H7 (cell line): ENCODE measurements around the gene AUTS2. TPM values are rescaled to one million over a fixed set of nuclear protein-coding genes. Genes with fewer than 3 reads are reported as not detected.

ENCODE experiments used
- DNase-seq: peaks from one replicate; pipeline ENCODE4 v3.0.0; 2012
- H3K27me3 ChIP-seq: 2 replicates; pipeline ENCODE4 v1.6.0; 2011; ENCODE audit warnings: mild to moderate bottlenecking, low read length; ENCODE audit not compliant: control insufficient read depth, insufficient read depth
- H3K36me3 ChIP-seq: replicated peaks from 2 replicates; pipeline ENCODE4 v1.5.1; 2011; ENCODE audit warnings: low read length; ENCODE audit not compliant: control insufficient read depth, insufficient read depth
- H3K4me3 ChIP-seq: 2 replicates; pipeline ENCODE4 v1.5.1; 2011; ENCODE audit warnings: low read depth, mild to moderate bottlenecking, control low read depth, low read length, moderate library complexity; ENCODE audit not compliant: insufficient read depth
- total RNA-seq: library from RNA; depleted of rRNA; stranded (reverse); fragments of >200 nt; shearing (Covaris generic); gene quantifications from 2 replicates; pipeline ENCODE4 v1.2.3, GENCODE V29; 2014

AUTS2 gene
- total RNA-seq, 1 experiment from 2014 or later, result 16.1 TPM

DNA sequence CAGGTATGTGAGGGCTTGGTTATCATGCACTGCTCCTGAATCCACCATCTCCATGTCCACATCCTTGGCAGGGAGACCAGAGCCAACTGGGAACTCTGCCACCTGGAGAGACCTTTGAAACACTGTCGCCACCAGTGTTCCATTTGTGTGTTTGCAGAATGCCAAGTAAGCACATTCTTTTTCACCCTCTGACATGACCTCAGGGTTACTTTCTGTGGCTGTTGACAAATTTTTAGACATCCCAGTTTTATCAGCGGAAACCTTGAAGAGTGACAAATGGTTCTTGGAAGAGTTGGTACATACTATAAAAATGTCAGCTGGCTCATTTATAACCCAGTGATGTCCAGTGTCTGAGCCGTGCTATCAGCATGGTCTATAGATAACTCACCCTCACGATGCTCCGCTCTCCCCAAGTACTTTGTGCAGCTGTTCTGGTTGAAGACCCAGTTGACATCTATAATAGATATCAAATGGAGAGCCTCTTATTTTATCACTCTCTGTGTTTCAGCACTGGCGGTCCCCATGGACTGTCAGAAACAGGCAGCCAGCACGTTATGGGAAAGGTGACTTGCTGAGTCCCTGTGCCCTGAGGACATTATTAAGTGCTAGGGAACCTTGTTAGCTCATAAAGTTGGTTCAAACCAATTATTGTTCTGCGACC lies 970.5 kb downstream of the AUTS2 start:
- Histone ChIP-seq H3K36me3 (no peaks in the 10 kb centered on the region), H3K27me3 (no peaks in the 10 kb centered on the region; the same call in 1 of the 2 replicates), H3K4me3 (no peak overlapping the region)
- DNase-seq, result no peak

DNA sequence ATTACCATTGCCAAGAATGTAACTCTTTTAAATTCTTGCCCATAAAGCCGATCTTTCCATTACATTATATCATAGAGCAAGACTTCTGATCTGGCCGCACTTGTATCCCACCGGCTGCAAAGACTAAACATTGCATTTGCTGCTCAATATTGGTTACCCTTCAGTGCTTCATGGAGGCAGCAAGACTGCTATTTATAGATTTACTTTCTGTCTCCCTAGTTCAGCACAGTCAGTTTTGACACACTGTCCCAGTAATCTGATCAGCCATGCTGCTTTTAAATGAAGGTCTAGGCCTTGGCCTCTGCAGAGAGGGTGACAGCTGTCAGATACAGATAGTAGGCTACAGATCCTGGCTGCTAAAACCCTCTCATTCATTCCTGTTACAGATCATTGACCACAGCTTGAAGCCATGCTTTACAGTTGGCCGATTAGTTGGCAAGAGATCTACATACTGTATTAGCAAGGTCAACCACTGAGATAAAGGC lies 971.1 kb downstream of the AUTS2 start:
- no peak for DNase-seq
- Histone ChIP-seq H3K36me3 (no peaks in the 10 kb centered on the region), H3K27me3 (no peaks in the 10 kb centered on the region; the same call in 1 of the 2 replicates), H3K4me3 (no peak overlapping the region)

DNA sequence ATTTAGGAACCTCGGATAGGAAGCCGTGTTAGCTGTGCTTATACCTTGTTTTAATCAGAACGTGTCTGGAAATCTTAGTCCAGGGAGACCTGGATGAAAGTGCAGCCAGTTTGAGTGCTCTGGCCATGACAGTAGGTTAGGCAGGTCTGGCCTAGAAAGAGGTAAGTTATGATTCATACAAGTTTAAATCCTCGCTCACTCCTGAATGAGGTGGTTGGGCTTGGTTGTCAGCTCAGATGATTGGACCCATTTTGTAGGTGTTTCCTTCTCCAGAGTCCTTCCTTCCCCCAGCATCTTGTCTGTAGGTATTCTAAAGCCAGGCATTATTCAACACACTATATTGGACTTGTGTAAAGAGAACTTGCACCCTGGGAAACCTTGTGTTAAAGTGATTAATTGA lies 971.8 kb downstream of the AUTS2 start:
- H3K36me3 ChIP-seq, result no peaks in the 10 kb centered on the region
- no peak overlapping the region for H3K4me3 ChIP-seq
- DNase-seq, result no peak
- no peaks in the 10 kb centered on the region; the same call in 1 of the 2 replicates for H3K27me3 ChIP-seq

DNA sequence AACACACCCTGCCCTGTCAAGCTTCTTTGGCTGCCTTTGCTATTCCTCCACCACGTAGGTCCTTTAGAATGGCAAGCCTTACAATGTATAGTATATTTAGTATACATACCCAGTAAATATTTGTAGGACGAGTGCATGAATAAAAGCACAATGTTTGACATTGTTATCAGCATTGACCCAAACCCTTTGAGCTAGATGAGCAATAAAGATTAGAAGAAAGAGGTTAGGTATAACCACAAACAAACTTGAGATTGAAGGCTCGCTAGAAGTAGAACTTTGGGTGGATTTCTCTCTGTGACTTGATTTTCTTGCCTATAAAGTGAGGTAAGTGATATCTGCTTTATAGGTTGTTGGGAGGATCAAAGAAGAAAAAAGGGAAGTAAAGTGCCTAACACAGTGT lies 972.7 kb downstream of the AUTS2 start:
- Histone ChIP-seq H3K36me3 (no peaks in the 10 kb centered on the region), H3K4me3 (no peak overlapping the region), H3K27me3 (no peaks in the 10 kb centered on the region; the same call in 1 of the 2 replicates)
- no peak for DNase-seq

DNA sequence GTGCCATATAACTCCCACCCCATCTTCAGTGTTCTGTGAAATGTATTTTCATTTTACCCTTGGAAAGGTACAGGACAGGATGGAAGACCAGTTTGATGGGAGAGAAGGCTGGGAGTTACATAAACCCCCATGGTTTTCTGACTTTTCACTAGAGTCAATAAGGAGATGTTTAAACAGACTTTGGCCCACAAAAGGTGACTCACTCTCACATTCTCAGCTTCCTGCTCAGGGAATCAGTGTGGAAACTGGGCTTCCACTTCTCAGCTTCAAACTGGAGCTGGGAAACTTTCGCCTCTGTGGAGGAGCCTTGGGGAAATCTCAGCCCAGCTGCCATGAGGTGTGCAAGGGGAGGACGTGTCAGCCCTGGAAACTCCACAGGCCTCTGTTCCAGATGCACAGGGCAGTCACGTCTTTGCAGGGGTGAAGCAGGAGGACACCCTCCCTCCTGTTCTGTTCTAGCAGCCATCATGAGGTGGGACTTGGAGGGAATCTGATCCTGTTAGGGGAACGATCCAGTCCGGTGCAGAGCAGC lies 973.2 kb downstream of the AUTS2 start:
- no peak for DNase-seq
- H3K27me3 ChIP-seq, result no peaks in the 10 kb centered on the region; the same call in 1 of the 2 replicates

DNA sequence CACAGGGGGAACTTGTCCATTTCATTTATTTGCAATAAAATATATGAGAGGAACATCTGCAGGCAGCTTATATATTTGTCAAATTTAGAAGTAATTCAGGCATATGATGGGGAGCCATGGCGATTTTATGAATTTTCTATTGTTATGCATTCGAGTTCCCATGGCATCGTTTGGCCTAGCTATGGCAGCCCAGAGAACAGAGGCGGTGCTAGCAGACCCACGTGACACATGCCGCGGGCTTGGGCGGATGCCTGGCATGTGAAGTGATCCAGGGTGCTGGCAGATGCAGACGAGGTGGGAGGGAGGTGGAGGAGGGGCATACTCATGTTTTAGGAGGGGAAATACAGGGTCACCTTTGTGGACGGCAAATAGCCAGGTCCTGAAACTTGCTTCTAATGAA lies 973.7 kb downstream of the AUTS2 start:
- H3K4me3 ChIP-seq, result no peak overlapping the region
- no peak for DNase-seq
- H3K27me3 ChIP-seq, result no peaks in the 10 kb centered on the region; the same call in 1 of the 2 replicates
- H3K36me3 ChIP-seq, result no peaks in the 10 kb centered on the region

More for the DNA sequence above, 973.2 kb downstream of the AUTS2 start:
- Histone ChIP-seq H3K4me3 (no peak overlapping the region), H3K36me3 (no peaks in the 10 kb centered on the region)

DNA sequence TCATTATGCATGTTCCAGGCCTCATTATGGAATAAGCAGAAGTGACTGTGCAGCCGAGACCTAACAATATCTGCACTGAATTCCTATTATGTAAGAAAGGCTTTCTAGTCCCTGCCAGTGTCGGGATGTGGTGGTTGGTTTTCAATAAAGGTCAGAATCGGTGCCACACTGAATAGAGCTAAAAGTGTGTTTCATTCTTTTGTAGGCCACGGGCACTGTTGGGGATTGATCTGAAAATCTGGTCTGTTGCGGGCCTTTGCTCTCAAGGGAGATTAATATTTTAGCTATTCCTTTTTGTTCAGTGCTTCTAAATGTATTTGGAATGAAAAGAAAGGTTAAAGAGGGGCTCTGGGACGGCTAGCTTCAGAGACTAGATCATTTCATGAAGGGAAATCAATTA lies 974.3 kb downstream of the AUTS2 start:
- no peaks in the 10 kb centered on the region for H3K36me3 ChIP-seq
- H3K27me3 ChIP-seq, result no peaks in the 10 kb centered on the region; the same call in 1 of the 2 replicates
- H3K4me3 ChIP-seq, result no peak overlapping the region
- DNase-seq, result no peak

DNA sequence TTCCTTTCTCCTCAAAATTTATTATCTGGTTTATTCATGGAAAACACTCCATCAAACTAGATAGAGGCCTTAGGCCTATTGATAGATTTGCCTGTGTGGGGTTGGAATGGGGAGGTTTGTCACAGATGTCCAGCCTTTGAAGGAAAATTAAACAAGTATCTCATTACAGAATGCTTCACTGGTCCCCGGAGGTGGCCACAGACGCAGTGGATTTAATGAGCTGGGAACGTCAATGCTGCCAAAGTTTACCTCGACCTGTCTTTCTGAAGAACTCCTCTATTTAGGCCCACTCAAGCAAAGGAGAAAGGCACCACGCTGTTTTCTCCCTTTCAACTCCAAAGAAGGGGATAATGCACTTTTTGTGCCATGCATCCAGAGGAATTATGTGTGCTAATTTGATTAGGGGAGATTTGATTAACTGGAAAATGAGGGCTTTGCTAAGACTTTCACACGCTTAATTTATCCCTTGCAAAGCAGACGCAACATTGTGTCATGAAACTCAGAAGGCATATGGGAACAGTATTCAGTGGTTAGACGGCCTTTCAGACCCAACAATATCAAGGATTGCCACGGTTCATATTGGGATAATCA lies 974.9 kb downstream of the AUTS2 start:
- Histone ChIP-seq H3K4me3 (no peak overlapping the region), H3K27me3 (no peaks in the 10 kb centered on the region; the same call in 1 of the 2 replicates), H3K36me3 (no peaks in the 10 kb centered on the region)
- no peak for DNase-seq

DNA sequence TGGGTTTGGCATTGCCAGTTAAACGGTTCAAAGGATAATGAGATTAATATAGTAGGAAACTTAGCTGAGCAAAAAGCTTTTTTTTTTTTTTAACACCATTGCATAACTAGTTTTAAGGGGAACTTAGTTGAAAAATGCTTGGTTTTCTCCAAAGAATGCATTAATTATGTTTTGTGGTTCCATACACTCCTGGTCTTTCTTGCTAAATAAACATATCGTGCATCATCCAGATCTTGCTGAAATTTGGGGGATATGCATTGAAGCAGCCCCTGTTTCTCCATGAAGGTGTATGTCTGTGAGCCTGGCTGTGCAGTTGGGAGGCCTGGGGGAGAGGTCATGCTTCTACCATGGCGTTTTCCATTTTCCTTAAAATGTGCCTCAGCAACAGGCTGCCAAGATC lies 975.4 kb downstream of the AUTS2 start:
- Histone ChIP-seq H3K36me3 (no peaks in the 10 kb centered on the region), H3K4me3 (no peak overlapping the region), H3K27me3 (no peaks in the 10 kb centered on the region; the same call in 1 of the 2 replicates)
- DNase-seq, result no peak

DNA sequence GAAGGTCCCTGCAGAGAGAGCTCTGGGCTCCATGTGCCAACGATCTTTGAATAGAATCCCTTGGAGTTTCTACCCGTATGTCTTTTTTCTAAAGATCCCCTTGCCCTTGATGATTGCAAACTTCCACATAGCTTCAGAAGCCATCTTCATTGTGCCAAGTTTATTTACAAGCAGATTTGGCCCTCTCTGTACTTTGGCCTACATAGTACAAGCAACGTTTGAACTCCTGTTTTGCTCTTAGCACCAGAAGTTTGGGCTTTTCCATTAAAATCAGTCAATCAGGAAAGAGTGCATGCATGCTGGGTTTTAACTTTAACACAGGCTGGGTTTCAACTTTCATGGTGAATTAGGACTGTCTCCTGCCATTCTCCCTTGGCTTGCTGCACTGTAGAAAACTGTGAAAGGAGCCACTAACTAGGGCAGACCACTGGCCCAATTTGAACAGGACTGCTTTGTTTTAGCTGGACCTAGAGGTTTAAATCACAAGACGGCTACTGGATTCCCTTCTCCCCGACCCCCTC lies 976.1 kb downstream of the AUTS2 start:
- no peaks in the 10 kb centered on the region; the same call in 1 of the 2 replicates for H3K27me3 ChIP-seq
- no peaks in the 10 kb centered on the region for H3K36me3 ChIP-seq
- no peak overlapping the region for H3K4me3 ChIP-seq
- no peak for DNase-seq

DNA sequence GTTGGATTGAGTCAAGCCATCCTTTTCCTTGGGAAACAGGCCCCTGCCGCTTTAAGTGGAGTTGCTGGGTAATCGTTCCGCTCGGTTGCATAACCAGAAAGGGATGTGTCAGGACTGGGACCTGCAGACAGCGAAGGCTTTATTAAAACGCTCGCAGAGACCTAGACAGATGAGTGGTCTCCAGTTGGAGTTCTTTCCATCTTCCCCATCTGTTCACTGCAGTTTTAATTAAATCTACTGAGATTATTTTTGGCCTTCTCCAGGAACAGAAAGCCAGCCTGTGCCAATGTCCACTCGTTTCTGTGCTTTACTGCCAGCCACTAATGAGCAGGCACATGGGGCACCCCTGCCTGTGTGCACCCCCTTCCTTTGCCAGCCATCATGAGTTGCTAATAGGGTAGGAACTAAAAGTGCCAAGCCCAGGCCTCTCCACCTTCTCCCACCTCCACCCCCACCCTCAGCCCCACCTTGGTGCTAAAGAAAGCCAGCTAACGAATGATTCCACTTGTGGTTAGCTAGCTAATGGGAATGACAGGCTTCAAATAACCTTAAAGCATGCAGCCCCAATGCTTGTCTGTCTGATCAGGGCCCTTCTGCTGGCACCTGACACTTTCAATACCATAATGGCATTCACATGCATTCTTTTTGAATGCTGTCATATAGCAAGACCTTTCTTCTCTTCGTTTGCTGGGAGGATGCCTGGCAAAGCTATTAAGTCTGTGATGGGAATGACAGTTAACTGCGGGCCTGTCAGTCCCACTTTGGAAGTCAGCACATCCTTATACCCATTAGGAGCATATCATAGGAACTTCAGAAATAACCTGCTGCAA lies 976.9 kb downstream of the AUTS2 start:
- no peak for DNase-seq
- Histone ChIP-seq H3K27me3 (no peaks in the 10 kb centered on the region; the same call in 1 of the 2 replicates), H3K4me3 (no peak overlapping the region), H3K36me3 (no peaks in the 10 kb centered on the region)

DNA sequence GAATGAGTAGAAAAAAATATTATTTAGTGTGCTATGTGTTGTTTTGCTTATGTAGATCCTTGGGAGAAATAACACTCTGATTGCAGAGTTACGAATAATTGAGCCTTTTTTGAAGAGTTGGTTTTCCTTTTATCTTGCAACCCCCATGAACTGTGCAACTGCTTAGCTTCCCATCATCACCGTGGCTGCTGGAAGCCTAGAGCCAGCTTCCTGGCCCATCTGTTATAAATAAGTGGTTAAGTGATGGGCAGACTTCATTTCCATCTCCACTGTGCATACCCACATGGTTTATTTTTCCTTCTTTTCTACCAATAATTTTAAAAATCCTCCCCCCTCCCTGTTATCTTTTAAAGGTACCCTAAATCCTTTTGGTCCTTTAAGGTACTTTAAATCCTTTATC lies 978.8 kb downstream of the AUTS2 start:
- Histone ChIP-seq H3K27me3 (no peaks in the 10 kb centered on the region), H3K36me3 (no peaks in the 10 kb centered on the region), H3K4me3 (no peak overlapping the region)
- no peak for DNase-seq

DNA sequence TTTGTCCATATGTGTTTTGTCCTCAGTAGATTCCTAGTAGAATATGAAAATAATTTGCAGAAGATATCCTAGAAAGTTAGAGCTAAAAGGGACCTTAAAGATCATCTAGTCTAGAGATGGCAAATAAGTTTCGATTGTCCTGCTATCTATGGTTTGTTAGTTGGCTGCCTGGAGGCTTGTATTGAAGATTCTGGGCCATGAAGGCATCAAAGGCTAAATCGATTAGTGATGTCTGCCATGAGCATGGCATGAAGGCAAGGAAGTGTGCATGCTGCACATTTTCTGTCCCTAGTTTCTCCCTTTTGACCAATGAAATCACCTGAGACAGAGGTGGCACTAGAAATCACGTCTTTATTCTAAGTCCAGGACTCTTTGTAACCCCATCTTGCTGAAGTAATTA lies 979.9 kb downstream of the AUTS2 start:
- DNase-seq, result no peak
- no peaks in the 10 kb centered on the region for H3K27me3 ChIP-seq
- H3K4me3 ChIP-seq, result no peak overlapping the region
- no peaks in the 10 kb centered on the region for H3K36me3 ChIP-seq

DNA sequence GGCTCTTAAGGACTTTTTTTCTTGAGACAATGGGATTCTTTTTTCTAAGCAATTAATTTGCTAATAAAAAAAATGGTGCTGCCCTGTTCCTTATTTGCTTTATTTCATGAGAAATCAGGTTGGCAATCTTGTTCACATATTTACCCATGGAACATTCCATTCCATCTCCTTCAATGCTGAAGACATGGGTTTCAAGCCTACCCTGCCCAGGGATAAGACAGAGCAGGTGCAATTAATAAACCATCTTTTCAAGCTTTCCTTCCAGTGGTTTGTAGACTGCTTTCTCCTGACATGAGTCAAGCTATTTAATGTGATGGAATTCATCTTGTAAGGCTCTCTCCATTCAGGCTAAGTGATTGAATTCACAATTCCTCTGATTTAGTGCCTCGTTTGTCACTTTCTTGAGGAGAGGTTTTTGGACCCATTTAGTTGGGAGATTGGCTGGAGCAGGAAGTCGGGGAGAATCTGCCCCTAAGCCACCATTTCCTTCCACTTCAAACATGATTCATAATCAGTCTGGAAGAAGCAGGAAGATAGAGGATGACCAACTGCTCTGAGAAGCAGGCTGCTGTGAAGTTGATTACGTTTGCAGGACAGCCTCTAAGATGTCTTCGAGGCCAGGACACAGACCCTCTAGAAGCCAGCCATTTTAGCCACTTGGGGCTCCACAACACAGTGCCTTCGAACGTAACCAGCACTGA lies 981.3 kb downstream of the AUTS2 start:
- H3K27me3 ChIP-seq, result no peaks in the 10 kb centered on the region
- no peak for DNase-seq
- H3K4me3 ChIP-seq, result no peak overlapping the region
- no peaks in the 10 kb centered on the region for H3K36me3 ChIP-seq
